ENCODE results near the gene OPN5.

Gene OPN5

DNA sequence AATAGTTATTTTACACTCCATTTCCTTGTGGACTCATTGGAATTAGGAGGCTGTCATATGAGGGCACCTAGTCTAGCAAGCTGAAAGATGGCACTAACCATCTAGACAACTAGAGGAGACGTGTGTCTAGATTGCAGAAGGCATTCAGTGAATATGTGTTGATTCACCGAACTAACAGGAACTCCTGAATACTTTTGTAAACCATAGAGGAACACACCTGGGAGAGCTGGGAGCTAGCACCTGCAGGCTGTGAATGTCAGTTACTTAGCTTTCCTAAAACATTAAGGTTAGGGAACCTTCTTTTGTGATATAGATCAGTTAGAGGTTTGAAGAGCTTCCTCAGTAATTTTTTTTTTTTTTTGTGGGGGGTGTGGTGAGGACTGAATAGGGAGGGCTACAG lies 7.7 kb downstream of the OPN5 start:
- no peak overlapping the region for H3K27ac ChIP-seq
- no peaks in the 10 kb centered on the region for H3K36me3 ChIP-seq
- H3K9me3 ChIP-seq (ENCODE audit: severe bottlenecking): no peaks in the 10 kb centered on the region
- DNase-seq: no peak
- no peak overlapping the region for H3K4me3 ChIP-seq (ENCODE audit: low read depth, low read length)
- H3K27me3 ChIP-seq (ENCODE audit: insufficient read depth, low read depth, severe bottlenecking): no peaks in the 10 kb centered on the region
- TF ChIP-seq, protein P1, sequence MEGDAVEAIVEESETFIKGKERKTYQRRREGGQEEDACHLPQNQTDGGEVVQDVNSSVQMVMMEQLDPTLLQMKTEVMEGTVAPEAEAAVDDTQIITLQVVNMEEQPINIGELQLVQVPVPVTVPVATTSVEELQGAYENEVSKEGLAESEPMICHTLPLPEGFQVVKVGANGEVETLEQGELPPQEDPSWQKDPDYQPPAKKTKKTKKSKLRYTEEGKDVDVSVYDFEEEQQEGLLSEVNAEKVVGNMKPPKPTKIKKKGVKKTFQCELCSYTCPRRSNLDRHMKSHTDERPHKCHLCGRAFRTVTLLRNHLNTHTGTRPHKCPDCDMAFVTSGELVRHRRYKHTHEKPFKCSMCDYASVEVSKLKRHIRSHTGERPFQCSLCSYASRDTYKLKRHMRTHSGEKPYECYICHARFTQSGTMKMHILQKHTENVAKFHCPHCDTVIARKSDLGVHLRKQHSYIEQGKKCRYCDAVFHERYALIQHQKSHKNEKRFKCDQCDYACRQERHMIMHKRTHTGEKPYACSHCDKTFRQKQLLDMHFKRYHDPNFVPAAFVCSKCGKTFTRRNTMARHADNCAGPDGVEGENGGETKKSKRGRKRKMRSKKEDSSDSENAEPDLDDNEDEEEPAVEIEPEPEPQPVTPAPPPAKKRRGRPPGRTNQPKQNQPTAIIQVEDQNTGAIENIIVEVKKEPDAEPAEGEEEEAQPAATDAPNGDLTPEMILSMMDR (IDR thresholded peaks at IDR 0.05; ENCODE audit: low read depth, low read length): no peak

DNA sequence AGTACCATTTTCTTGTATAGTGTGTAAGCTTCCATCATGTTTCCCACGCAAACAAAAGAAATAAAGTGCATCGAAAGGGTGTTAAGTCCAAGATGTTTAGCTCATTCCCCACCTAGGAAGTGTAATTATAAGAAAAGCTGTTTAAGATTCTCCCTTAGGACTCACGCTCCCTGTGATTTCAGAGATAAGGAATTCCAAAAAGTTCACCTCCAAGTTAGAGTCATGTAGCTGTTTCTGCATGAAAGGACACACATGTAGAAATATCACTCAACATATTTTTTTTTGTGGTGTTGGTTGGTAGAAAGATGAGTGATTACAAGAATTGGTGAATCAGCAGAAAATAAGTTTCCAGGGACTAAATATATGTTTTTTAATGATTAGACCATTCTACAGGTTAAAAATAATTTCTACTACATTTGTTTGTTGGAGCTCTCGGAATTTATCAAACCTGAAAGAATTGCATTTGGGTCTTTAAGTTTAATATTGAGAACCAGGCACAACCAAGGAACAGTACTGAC lies 10.4 kb downstream of the OPN5 start:
- Histone ChIP-seq H3K9me3 (ENCODE audit: severe bottlenecking) (no peaks in the 10 kb centered on the region), H3K4me3 (ENCODE audit: low read depth, low read length) (no peak overlapping the region)
- DNase-seq: no peak

DNA sequence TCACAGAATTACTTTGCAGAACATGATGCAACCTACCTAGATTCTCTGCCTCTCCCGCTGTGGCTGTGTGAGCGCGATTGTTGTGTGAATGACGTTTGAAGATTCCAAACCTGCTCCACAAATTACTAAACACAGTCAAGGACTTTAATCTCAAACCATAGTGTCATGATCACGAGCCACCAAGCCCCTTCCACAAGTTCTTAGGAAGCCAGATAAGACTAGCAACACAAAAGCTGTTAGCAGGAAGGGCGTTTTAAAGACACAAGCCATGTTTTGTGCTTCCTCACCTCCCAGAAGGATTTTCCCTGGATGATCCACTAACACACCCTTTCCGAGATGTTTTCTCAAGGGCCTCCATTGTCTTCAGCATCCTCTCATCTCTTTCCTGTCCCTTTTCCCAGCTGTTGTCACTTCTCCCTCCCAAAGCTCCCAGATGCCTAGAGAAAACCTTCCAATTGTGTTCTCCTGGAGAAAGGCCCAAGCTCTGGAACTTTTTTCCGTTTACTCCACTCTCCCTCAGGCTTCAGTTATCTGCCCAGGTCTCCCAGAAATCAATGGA lies 12.8 kb downstream of the OPN5 start:
- Histone ChIP-seq H3K9me3 (ENCODE audit: severe bottlenecking) (no peaks in the 10 kb centered on the region), H3K4me3 (ENCODE audit: low read depth, low read length) (no peak overlapping the region), H3K27ac (no peak overlapping the region), H3K36me3 (no peaks in the 10 kb centered on the region), H3K27me3 (ENCODE audit: insufficient read depth, low read depth, severe bottlenecking) (no peaks in the 10 kb centered on the region)
- TF ChIP-seq, protein P1 (IDR thresholded peaks at IDR 0.05; ENCODE audit: low read depth, low read length): no peak
- no peak for DNase-seq

More for the DNA sequence above, 10.4 kb downstream of the OPN5 start:
- Histone ChIP-seq H3K27me3 (ENCODE audit: insufficient read depth, low read depth, severe bottlenecking) (no peaks in the 10 kb centered on the region), H3K27ac (no peak overlapping the region), H3K36me3 (no peaks in the 10 kb centered on the region)
- TF ChIP-seq, protein P1 (IDR thresholded peaks at IDR 0.05; ENCODE audit: low read depth, low read length): no peak

DNA sequence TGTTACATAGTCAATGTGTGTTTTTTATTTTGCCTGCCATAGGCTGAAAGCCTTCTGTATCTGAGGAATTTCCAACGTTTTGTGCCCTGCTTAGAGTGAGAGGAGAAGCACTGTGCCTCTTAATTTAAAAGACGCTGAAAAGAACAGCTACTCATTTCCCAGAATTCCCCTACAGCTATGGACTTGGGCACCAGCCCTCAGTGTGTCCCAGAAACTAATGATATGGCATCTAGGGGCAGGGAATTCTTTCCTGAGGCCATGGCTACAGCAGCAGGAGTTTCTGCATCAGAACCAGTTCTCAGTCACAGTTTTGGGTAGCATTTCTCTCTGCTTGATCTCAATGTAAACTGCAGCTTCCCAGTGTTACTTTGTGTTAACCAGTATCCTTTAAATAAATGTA lies 20.2 kb downstream of the OPN5 start:
- Histone ChIP-seq H3K27me3 (ENCODE audit: insufficient read depth, low read depth, severe bottlenecking) (no peaks in the 10 kb centered on the region), H3K27ac (no peak overlapping the region), H3K36me3 (no peaks in the 10 kb centered on the region), H3K4me3 (ENCODE audit: low read depth, low read length) (no peak overlapping the region), H3K9me3 (ENCODE audit: severe bottlenecking) (no peaks in the 10 kb centered on the region)
- DNase-seq: no peak
- TF ChIP-seq, protein P1 (IDR thresholded peaks at IDR 0.05; ENCODE audit: low read depth, low read length): no peak

DNA sequence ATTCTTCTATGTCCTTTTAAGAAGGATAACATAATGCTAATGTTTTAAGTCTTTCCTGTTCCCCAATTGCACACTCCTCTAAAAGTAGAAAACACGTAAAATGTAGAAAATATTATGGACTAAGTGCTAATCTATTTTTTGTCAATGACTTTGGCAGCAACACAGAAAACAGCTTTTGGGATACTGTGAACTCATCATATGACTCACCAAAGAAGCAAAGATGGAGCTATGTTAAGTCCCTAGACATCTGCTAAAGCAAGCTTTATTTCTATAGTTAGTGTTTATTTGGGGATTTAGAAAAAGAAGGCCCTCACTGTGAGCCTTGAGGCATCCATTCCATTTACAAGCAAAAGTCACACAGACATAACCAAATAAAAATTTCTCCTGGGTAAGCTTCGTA lies 23.0 kb downstream of the OPN5 start:
- no peaks in the 10 kb centered on the region for H3K9me3 ChIP-seq (ENCODE audit: severe bottlenecking)
- H3K27ac ChIP-seq: no peak overlapping the region
- TF ChIP-seq, protein P1 (IDR thresholded peaks at IDR 0.05; ENCODE audit: low read depth, low read length): no peak
- H3K4me3 ChIP-seq (ENCODE audit: low read depth, low read length): no peak overlapping the region
- H3K27me3 ChIP-seq (ENCODE audit: insufficient read depth, low read depth, severe bottlenecking): no peaks in the 10 kb centered on the region
- DNase-seq: no peak
- no peaks in the 10 kb centered on the region for H3K36me3 ChIP-seq

DNA sequence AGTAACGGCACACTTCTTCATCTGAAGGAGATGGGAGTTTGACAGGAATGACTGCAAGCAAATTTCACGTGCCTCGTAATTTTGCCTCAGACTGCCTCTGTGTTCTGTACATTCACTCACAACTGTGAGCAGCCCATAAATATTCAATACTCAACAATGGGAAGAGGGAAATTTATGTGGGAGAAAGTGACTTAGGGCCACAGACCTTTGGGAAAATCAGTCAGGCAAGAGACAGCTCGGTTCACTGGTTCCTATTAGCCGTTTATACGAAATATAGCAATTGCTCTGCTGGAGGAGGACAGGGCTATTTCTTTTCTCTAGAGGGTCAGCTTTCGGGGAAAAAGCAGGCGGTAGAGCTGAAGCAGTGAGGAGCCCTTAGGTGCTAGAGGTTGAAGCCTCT lies 28.0 kb downstream of the OPN5 start:
- H3K27ac ChIP-seq: no peak overlapping the region
- TF ChIP-seq, protein P1 (IDR thresholded peaks at IDR 0.05; ENCODE audit: low read depth, low read length): no peak
- DNase-seq: no peak
- H3K4me3 ChIP-seq (ENCODE audit: low read depth, low read length): no peak overlapping the region
- no peaks in the 10 kb centered on the region for H3K27me3 ChIP-seq (ENCODE audit: insufficient read depth, low read depth, severe bottlenecking)
- H3K36me3 ChIP-seq: no peaks in the 10 kb centered on the region
- H3K9me3 ChIP-seq (ENCODE audit: severe bottlenecking): no peaks in the 10 kb centered on the region
